Ishikawa (cell line): ENCODE data around the gene TCEAL3.

Experiments
- CEBPB ChIP-seq: IDR thresholded peaks from 2 replicates; pipeline ENCODE4 v1.6.1; 2012
- CREB1 ChIP-seq: IDR thresholded peaks from 2 replicates; pipeline ENCODE4 v1.6.1; 2012; ENCODE audit warnings: low read depth
- EGR1 ChIP-seq: IDR thresholded peaks from 2 replicates; pipeline ENCODE4 v1.6.1; 2012
- EP300 ChIP-seq: IDR thresholded peaks from 2 replicates; pipeline ENCODE4 v1.6.1; 2012; ENCODE audit warnings: borderline replicate concordance
- FOXM1 ChIP-seq: IDR thresholded peaks from 2 replicates; pipeline ENCODE4 v1.6.1; 2012; ENCODE audit warnings: low read depth, borderline replicate concordance
- NFIC ChIP-seq: IDR thresholded peaks from 2 replicates; pipeline ENCODE4 v1.6.1; 2012
- RAD21 ChIP-seq: IDR thresholded peaks from 2 replicates; pipeline ENCODE4 v1.6.1; 2012; ENCODE audit warnings: low read depth
- TAF1 ChIP-seq: IDR thresholded peaks from 2 replicates; pipeline ENCODE4 v1.6.1; 2012; ENCODE audit warnings: low read depth, mild to moderate bottlenecking
- TCF12 ChIP-seq: IDR thresholded peaks from 2 replicates; pipeline ENCODE4 v1.6.1; 2012; ENCODE audit warnings: low read depth
- TEAD4 ChIP-seq: IDR thresholded peaks from 2 replicates; pipeline ENCODE4 v1.6.1; 2012
- YY1 ChIP-seq: IDR thresholded peaks from 2 replicates; pipeline ENCODE4 v1.6.1; 2012; ENCODE audit warnings: low read depth
- ZBTB7A ChIP-seq: IDR thresholded peaks from 2 replicates; pipeline ENCODE4 v1.6.1; 2012; ENCODE audit warnings: low read depth
- TF ChIP-seq, protein P1 (sequence below): IDR thresholded peaks from 2 replicates; pipeline ENCODE4 v1.6.1; 2012
- TF ChIP-seq, protein P2 (sequence below): IDR thresholded peaks from 2 replicates; pipeline ENCODE4 v1.6.1; 2012
- TF ChIP-seq, protein P3 (sequence below): IDR thresholded peaks from 2 replicates; pipeline ENCODE4 v1.6.1; 2012; ENCODE audit warnings: low read depth, mild to moderate bottlenecking

Gene TCEAL3

DNA sequence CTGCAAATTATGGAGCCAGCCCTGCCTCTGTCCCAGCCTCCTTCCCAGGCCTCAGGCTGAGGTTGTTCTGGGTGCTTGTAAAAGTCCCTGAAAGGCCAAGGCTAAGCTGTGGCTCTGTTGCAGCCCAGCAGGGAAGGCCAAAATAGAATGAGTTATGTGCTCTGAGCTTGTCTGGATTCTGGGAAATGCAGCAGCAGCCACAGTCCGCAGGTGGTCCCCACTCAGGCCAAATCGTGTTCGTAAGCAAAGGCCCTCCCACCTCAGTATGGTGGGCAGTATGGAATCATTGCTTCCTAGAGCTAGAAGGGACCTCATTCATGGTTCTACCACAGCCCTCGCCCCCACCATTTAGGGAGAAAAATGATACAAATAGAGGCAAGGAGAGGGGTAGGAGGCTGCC is 16.3 kb downstream of the TCEAL3 start:
- no peak for TF ChIP-seq CREB1
- TF ChIP-seq RAD21 = no peak
- TF ChIP-seq NFIC = no peak

DNA sequence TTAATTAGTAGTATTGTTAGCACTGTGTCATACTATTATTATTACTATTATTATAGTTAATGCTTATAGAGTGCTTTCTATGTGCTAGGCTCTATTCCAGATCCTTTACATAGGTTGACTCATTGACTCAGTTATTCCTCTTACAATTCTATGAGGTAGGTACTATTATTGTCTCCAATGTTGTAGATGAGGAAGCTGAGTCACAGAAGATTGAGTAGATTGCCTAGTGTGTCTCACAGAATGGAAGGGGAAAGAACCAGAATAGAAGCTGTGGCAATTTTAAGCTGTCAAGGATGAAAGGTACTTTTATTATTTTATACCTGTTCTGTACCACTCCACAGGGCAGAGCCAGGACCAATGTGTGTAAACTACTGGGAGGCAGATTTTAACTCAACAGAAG is 19.1 kb downstream of the TCEAL3 start:
- TF ChIP-seq, protein P1, sequence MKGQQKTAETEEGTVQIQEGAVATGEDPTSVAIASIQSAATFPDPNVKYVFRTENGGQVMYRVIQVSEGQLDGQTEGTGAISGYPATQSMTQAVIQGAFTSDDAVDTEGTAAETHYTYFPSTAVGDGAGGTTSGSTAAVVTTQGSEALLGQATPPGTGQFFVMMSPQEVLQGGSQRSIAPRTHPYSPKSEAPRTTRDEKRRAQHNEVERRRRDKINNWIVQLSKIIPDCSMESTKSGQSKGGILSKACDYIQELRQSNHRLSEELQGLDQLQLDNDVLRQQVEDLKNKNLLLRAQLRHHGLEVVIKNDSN = no peak
- TF ChIP-seq RAD21 (no peak), TEAD4 (no peak)

DNA sequence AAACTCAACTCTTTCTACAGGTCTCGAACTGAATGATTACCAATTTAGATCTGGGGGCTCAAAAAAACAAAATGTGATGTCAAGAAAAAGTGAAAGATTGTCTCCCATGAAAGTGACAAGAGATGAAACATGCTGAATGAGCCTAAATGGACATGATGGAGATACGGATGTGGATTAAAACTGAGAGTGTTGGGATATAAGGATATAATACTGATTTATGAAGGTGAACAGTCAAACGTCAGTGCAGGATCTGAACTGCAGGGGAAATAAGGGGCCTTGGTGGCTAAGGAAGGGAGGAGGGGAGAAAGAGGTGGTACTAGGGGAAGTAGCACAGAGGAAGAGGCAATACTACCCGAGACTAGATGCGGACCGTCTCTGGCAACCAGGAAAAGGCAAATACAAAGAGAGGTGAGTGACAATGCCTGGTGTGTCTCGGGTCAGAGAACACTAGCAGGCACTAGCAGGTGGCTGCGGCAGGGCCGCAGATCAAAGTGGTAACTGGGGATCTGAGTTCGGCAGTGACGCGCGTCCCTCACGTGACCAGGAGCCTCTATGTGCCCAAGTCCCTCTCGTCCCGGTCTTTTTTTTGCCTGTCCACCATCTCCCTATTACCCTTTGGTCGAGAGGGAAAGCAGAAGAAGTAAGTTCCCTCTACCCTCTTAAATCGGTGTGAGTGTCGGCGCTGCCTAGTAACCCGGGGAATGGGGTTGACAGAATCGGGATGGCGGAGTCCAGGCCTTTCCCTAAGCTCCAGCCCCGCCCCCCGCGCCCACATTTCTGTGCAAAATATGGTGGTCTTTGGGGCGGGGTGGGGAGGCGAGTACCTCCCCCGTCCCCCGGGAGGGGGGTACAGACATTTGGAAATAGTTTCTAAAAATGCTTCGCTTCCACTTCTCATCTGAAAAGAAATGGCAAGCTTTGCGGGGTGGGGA is 20.9 kb downstream of the TCEAL3 start, which contains the start of gene TCEAL1:
Gene TCEAL1 (plus strand): TSS at position 590 of the 932 bp plus-strand sequence. CDS start 942 bp downstream, outside the sequence.
- no peak for TF ChIP-seq FOXM1
- TF ChIP-seq, protein P1 = peak; percentile 95

DNA sequence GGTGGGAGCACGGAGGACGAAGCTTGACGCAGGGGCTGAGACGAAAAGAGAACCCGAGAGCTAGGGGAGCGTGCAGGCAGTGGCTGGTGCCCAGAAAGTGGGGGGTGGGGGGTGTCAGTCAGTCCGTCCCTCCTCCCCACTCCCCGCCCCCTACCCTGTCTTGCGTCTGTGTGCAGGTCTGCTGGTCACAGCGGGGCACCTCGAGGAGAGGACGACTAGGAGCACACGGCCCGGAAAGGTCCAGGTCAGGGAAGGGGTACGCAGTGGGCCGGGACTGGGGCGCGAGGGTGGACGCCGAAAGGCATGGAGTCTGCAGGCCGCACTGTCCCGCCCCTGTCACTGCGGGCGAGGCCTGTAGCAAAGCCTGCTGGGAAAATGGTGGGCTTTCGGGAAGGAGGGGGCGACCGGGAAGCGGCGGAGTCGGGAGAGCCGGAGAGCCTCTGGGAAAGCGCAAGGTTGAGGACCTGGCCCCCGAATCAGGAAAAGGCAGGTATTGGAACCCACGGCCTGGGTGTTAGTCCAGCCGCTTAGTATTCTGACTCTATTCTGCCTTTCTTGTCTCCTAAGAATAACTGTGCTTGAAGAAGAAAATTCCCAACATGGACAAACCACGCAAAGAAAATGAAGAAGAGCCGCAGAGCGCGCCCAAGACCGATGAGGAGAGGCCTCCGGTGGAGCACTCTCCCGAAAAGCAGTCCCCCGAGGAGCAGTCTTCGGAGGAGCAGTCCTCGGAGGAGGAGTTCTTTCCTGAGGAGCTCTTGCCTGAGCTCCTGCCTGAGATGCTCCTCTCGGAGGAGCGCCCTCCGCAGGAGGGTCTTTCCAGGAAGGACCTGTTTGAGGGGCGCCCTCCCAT is 21.8 kb downstream of the TCEAL3 start:
- TF ChIP-seq, protein P1 = no peak
- TF ChIP-seq NFIC (no peak), RAD21 (peak; percentile 15; the same call in 1 of the 2 replicates), CREB1 (no peak), CEBPB (no peak), YY1 (peak; percentile 67; the same call in 1 of the 2 replicates), TEAD4 (no peak), ZBTB7A (peak; percentile 82), FOXM1 (no peak), EP300 (no peak), EGR1 (no peak), TCF12 (0 out of 2 replicates have a peak, but pooled peaks have one; percentile 9), TAF1 (peak; percentile 43)
- TF ChIP-seq, protein P2, sequence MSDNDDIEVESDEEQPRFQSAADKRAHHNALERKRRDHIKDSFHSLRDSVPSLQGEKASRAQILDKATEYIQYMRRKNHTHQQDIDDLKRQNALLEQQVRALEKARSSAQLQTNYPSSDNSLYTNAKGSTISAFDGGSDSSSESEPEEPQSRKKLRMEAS = peak; percentile 60
- TF ChIP-seq, protein P3, sequence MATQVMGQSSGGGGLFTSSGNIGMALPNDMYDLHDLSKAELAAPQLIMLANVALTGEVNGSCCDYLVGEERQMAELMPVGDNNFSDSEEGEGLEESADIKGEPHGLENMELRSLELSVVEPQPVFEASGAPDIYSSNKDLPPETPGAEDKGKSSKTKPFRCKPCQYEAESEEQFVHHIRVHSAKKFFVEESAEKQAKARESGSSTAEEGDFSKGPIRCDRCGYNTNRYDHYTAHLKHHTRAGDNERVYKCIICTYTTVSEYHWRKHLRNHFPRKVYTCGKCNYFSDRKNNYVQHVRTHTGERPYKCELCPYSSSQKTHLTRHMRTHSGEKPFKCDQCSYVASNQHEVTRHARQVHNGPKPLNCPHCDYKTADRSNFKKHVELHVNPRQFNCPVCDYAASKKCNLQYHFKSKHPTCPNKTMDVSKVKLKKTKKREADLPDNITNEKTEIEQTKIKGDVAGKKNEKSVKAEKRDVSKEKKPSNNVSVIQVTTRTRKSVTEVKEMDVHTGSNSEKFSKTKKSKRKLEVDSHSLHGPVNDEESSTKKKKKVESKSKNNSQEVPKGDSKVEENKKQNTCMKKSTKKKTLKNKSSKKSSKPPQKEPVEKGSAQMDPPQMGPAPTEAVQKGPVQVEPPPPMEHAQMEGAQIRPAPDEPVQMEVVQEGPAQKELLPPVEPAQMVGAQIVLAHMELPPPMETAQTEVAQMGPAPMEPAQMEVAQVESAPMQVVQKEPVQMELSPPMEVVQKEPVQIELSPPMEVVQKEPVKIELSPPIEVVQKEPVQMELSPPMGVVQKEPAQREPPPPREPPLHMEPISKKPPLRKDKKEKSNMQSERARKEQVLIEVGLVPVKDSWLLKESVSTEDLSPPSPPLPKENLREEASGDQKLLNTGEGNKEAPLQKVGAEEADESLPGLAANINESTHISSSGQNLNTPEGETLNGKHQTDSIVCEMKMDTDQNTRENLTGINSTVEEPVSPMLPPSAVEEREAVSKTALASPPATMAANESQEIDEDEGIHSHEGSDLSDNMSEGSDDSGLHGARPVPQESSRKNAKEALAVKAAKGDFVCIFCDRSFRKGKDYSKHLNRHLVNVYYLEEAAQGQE = no peak

DNA sequence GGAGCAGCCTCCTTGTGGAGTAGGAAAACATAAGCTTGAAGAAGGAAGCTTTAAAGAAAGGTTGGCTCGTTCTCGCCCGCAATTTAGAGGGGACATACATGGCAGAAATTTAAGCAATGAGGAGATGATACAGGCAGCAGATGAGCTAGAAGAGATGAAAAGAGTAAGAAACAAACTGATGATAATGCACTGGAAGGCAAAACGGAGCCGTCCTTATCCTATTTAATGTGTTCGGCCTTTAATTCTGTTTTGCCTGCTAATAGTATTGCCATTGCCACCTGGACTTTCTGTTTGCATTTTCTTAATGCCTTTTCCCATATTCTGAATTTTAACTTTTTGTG is 22.4 kb downstream of the TCEAL3 start:
- TF ChIP-seq NFIC (no peak), EP300 (no peak)

DNA sequence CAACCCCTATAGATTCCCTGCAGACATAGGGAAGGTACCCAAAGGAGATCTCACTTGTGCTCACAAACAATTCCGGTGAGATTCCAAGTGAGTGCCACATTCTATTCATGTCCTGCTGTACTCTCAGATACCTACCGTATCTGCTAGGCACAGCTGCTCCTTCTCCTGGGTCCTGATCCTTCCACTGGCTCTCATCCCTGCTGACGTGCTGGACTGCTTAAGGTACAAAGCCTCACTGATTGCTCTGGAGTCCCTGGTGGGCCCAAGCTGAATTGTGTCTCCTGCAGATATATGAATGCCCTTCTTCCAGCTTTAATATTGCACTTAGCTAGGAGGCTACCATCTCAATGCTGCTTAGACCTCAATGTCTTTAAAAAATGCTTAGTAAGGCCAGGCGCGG is 23.4 kb downstream of the TCEAL3 start:
- TF ChIP-seq CEBPB = no peak

DNA sequence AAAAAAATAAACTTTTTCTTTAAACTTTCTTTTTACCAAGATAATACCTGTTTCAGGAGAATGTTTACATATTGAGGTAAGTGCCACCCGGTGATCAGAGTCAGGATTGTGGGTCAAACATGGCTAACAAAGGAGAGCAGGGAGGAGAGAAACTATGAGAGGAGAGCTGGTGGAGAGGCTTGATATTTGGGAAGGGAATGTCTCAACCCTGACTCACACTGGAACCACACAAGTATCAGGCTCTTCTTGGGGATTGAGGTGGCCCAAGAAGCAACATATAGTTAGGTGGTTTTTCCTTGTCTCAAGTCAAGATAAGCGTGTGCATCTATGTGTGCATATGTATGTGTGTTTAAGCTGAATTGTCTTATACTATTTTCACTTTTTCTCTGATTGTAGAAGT is 27.7 kb downstream of the TCEAL3 start:
- TF ChIP-seq YY1 = no peak
- no peak for TF ChIP-seq NFIC
- TF ChIP-seq TAF1 = no peak
- no peak for TF ChIP-seq TEAD4
- no peak for TF ChIP-seq TCF12
- no peak for TF ChIP-seq FOXM1
- TF ChIP-seq, protein P2 = no peak
- no peak for TF ChIP-seq RAD21
- TF ChIP-seq, protein P1 = no peak
- TF ChIP-seq ZBTB7A = no peak
- TF ChIP-seq, protein P3 = no peak
- TF ChIP-seq CREB1 = no peak
- no peak for TF ChIP-seq CEBPB
- TF ChIP-seq EGR1 = no peak
- no peak for TF ChIP-seq EP300
